ENCODE results near the gene MAP4K3.
"Not testable (repeated sequence)": the region's sequence is repeated elsewhere in the genome, so short reads cannot be mapped to it uniquely, and the experiment has no call there.

MAP4K3 gene

DNA sequence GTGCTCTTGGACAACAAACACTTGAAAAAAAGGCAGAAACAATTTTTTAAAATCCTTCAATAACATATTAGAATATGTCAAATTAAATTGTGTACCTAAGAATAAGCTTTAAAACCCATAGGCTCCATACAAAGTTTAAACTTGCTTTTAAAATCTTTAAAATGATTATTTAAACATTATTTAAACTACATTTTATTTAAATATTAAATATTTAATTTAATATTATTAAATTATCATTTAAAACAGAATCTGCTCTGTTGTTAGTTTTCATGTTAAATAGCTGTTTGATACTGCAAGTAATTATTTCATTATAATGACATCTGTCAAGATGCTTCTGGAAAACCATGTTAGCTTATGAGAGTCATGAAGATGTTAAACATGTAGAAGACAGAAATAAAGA, 75.6 kb downstream of the MAP4K3 start:
- TF ChIP-seq, protein P1, sequence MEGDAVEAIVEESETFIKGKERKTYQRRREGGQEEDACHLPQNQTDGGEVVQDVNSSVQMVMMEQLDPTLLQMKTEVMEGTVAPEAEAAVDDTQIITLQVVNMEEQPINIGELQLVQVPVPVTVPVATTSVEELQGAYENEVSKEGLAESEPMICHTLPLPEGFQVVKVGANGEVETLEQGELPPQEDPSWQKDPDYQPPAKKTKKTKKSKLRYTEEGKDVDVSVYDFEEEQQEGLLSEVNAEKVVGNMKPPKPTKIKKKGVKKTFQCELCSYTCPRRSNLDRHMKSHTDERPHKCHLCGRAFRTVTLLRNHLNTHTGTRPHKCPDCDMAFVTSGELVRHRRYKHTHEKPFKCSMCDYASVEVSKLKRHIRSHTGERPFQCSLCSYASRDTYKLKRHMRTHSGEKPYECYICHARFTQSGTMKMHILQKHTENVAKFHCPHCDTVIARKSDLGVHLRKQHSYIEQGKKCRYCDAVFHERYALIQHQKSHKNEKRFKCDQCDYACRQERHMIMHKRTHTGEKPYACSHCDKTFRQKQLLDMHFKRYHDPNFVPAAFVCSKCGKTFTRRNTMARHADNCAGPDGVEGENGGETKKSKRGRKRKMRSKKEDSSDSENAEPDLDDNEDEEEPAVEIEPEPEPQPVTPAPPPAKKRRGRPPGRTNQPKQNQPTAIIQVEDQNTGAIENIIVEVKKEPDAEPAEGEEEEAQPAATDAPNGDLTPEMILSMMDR (IDR thresholded peaks at IDR 0.05; ENCODE audit: low read depth, low read length, missing control alignments): no peak

GRCh38 chr2:39360342-39360741, 76.7 kb downstream of the MAP4K3 start:
- DNase-seq (ENCODE audit: low read depth); H3K4me3 ChIP-seq (ENCODE audit: low read depth, low read length): not testable (repeated sequence)

More for the DNA sequence above, 75.6 kb downstream of the MAP4K3 start:
- DNase-seq (ENCODE audit: low read depth): no peak
- no peak overlapping the region for H3K4me3 ChIP-seq (ENCODE audit: low read depth, low read length)

DNA sequence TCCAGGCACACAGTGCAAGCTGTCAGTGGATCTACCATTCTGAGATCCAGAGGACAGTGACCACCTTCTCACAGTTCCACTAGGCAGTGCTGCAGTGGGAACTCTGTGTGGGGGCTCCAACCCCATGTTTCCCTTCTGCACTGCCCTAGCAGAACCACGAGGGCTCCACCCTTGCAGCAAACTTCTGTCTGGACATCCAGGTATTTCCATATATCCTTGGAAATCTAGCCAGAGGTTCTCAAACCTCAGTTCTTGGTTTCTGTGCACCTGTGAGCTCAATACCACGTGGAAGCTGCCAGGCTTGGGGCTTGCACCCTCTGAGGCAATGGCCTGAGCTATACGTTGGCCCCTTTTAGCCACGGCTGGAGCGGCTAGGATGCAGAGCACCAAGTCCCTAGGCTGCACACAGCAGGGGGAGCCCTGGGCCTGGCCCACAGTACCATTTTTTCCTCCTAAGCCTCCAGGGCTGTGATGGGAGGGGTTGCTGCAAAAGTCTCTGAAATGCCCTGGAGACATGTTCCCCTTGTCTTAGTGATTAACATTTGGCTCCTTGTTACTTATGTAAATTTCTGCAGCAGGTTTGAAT, 77.5 kb downstream of the MAP4K3 start:
- DNase-seq (ENCODE audit: low read depth): no peak
- TF ChIP-seq, protein P1 (IDR thresholded peaks at IDR 0.05; ENCODE audit: low read depth, low read length, missing control alignments): no peak
- H3K4me3 ChIP-seq (ENCODE audit: low read depth, low read length): no peak overlapping the region

- TF ChIP-seq, protein P1 (IDR thresholded peaks at IDR 0.05; ENCODE audit: low read depth, low read length, missing control alignments): no peak
- no peak for DNase-seq (ENCODE audit: low read depth)
Measured at GRCh38 chr2:39356922-39357639, 80.0 kb downstream of the MAP4K3 start.

GRCh38 chr2:39350658-39351057, 86.4 kb downstream of the MAP4K3 start:
- TF ChIP-seq, protein P1 (IDR thresholded peaks at IDR 0.05; ENCODE audit: low read depth, low read length, missing control alignments): no peak
- no peak for DNase-seq (ENCODE audit: low read depth)
- no peak overlapping the region for H3K4me3 ChIP-seq (ENCODE audit: low read depth, low read length)

More at GRCh38 chr2:39356922-39357639, 80.0 kb downstream of the MAP4K3 start:
- no peak overlapping the region for H3K4me3 ChIP-seq (ENCODE audit: low read depth, low read length)

- DNase-seq (ENCODE audit: low read depth): no peak
- H3K4me3 ChIP-seq (ENCODE audit: low read depth, low read length): no peak overlapping the region
- TF ChIP-seq, protein P1 (IDR thresholded peaks at IDR 0.05; ENCODE audit: low read depth, low read length, missing control alignments): no peak
Measured at GRCh38 chr2:39338502-39338901, 98.6 kb downstream of the MAP4K3 start.

- TF ChIP-seq, protein P1 (IDR thresholded peaks at IDR 0.05; ENCODE audit: low read depth, low read length, missing control alignments): no peak
- DNase-seq (ENCODE audit: low read depth): no peak
- H3K4me3 ChIP-seq (ENCODE audit: low read depth, low read length): no peak overlapping the region
Measured at GRCh38 chr2:39335930-39336329, 101.2 kb downstream of the MAP4K3 start.

Data from GM12864 (cell line).